OCI-LY7 (cell line): ENCODE measurements around the gene DNMT3B. TPM values are rescaled to one million over a fixed set of nuclear protein-coding genes. Genes with fewer than 3 reads are reported as not detected.

Experiments used
- BruUV-seq: library from RNA; stranded (reverse); fragments of 400-500 nt; replicated peaks from 2 replicates; lab custom pipeline; 2021; lab: Mats Ljungman, UMichigan
- CTCF ChIA-PET: fragments of 300-600 bp; sonication (Branson Sonifier 250); formaldehyde crosslinking; loops from one replicate; lab custom pipeline; 2022; ENCODE audit warnings: antibody characterized with exemption; ENCODE audit not compliant: unreplicated experiment; lab: Charles Lee
- POLR2A ChIA-PET: fragments of 300-600 bp; sonication (Branson Sonifier 250); formaldehyde crosslinking; loops from one replicate; lab custom pipeline; 2022; ENCODE audit warnings: antibody characterized with exemption; lab: Charles Lee
- DNase-seq: peaks from one replicate; pipeline ENCODE4 v3.0.0-alpha.2; 2015; ENCODE audit warnings: low spot score
- H2AFZ ChIP-seq: fragments of 200-600 bp; sonication (generic), shearing (Covaris generic); 2 replicates; pipeline ENCODE4 v1.6.1; 2014; ENCODE audit warnings: mild to moderate bottlenecking, antibody characterized with exemption, low read length, moderate library complexity
- H3K27ac ChIP-seq: fragments of 200-600 bp; sonication (generic); 2 replicates; pipeline ENCODE4 v1.5.1; 2014; ENCODE audit warnings: mixed run types, low read depth, mild to moderate bottlenecking, moderate library complexity, low read length, inconsistent platforms; ENCODE audit not compliant: poor library complexity, severe bottlenecking
- H3K36me3 ChIP-seq: fragments of 200-600 bp; sonication (generic); 2 replicates; pipeline ENCODE4 v1.6.1; 2014; ENCODE audit warnings: mild to moderate bottlenecking, antibody characterized with exemption, low read length, moderate library complexity, mixed read lengths; ENCODE audit not compliant: insufficient read depth
- H3K4me1 ChIP-seq: fragments of 200-600 bp; sonication (generic); 2 replicates; pipeline ENCODE4 v1.5.1; 2014; ENCODE audit warnings: mild to moderate bottlenecking, low read length; ENCODE audit not compliant: insufficient read depth, poor library complexity, severe bottlenecking
- H3K4me2 ChIP-seq: fragments of 200-600 bp; sonication (generic); 2 replicates; pipeline ENCODE4 v1.6.1; 2014; ENCODE audit warnings: mild to moderate bottlenecking, low read length
- H3K4me3 ChIP-seq: fragments of 200-600 bp; sonication (generic); 2 replicates; pipeline ENCODE4 v1.5.1; 2014; ENCODE audit warnings: mild to moderate bottlenecking, low read depth, low read length; ENCODE audit not compliant: poor library complexity, severe bottlenecking
- H3K79me2 ChIP-seq: fragments of 200-600 bp; sonication (generic); 2 replicates; pipeline ENCODE4 v1.6.1; 2016; ENCODE audit warnings: low read depth, mild to moderate bottlenecking, low read length, moderate library complexity, mixed read lengths; ENCODE audit not compliant: insufficient read depth
- H3K9me2 ChIP-seq: fragments of 200-600 bp; sonication (generic); 2 replicates; pipeline ENCODE4 v1.6.1; 2016; ENCODE audit warnings: mild to moderate bottlenecking, low read length, mixed read lengths; ENCODE audit not compliant: insufficient read depth
- H3K9me3 ChIP-seq: fragments of 200-600 bp; sonication (generic); 2 replicates; pipeline ENCODE4 v1.6.1; 2014; ENCODE audit warnings: mild to moderate bottlenecking, mixed run types, low read length, mixed read lengths
- H4K20me1 ChIP-seq: fragments of 200-600 bp; sonication (generic); 2 replicates; pipeline ENCODE4 v1.6.1; 2014; ENCODE audit warnings: mild to moderate bottlenecking, antibody characterized with exemption, low read length, moderate library complexity, mixed read lengths; ENCODE audit not compliant: insufficient read depth
- EZH2phosphoT487 ChIP-seq: fragments of 200-600 bp; sonication (generic); IDR thresholded peaks from 2 replicates; pipeline ENCODE4 v1.6.1; 2018; ENCODE audit warnings: low read depth, borderline replicate concordance, mild to moderate bottlenecking, mixed run types, antibody characterized with exemption, low read length, moderate library complexity, mixed read lengths
- intact Hi-C: fragments of 100-400 bp; cut with micrococcal nuclease; formaldehyde crosslinking; loops from one replicate; pipeline ENCODE4 v1.10.0; 2022; ENCODE audit not compliant: unreplicated experiment
- total RNA-seq, 2 experiments: library from RNA; depleted of rRNA in 1 of 2; stranded (reverse); fragments of >200 nt in 1 of 2; shearing (Covaris generic) in 1 of 2; gene quantifications; 2 replicates each; pipeline ENCODE4 v1.2.3, GENCODE V29; 2014 to 2022
- TF ChIP-seq, protein P1 (sequence below): fragments of 200-600 bp; sonication (generic); conservative IDR thresholded peaks from 2 replicates; pipeline ENCODE4 v1.5.1; 2014; ENCODE audit warnings: mild to moderate bottlenecking, antibody characterized with exemption, low read length, moderate library complexity, mixed read lengths

The DNMT3B gene
- total RNA-seq, 2 experiments from 2014 or later, result 12.1 to 13.8 TPM

DNA sequence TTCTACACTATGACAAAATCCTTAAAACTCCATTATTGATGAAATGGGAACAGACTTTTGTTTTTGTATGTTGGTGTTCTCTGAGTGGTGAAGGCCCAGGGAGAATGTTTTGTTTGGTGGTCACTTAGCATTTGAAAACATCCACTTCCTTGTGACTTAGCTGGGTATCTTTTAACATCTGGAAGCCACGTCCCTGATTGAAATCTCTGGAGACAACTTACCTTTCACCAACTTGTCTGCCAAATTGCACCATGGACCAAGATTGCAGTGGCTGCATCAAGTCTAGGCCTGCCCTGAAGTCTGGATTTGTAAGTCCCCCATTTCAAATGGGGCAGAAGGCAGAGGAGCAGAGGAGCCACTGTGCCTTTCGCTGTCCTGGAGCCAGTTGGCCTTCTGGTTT, 96.0 kb downstream of the DNMT3B start:
- DNase-seq, result no peak
- H3K36me3 ChIP-seq, result peaks cover 8% of the 10 kb centered on the region; the same call in 1 of the 2 replicates
- H3K4me1 ChIP-seq, result no peaks in the 10 kb centered on the region
- no peaks in the 10 kb centered on the region for H4K20me1 ChIP-seq
- no peaks in the 10 kb centered on the region for H3K79me2 ChIP-seq
- H3K9me3 ChIP-seq, result no peaks in the 10 kb centered on the region
- BruUV-seq, result no TSS peak
- H3K27ac ChIP-seq, result no peak overlapping the region
- no peak overlapping the region for H2AFZ ChIP-seq
- CTCF ChIA-PET, result no interaction called here
- POLR2A ChIA-PET, result no interaction called here
- H3K4me2 ChIP-seq, result no peak overlapping the region
- no peak for TF ChIP-seq EZH2phosphoT487
- TF ChIP-seq, protein P1, sequence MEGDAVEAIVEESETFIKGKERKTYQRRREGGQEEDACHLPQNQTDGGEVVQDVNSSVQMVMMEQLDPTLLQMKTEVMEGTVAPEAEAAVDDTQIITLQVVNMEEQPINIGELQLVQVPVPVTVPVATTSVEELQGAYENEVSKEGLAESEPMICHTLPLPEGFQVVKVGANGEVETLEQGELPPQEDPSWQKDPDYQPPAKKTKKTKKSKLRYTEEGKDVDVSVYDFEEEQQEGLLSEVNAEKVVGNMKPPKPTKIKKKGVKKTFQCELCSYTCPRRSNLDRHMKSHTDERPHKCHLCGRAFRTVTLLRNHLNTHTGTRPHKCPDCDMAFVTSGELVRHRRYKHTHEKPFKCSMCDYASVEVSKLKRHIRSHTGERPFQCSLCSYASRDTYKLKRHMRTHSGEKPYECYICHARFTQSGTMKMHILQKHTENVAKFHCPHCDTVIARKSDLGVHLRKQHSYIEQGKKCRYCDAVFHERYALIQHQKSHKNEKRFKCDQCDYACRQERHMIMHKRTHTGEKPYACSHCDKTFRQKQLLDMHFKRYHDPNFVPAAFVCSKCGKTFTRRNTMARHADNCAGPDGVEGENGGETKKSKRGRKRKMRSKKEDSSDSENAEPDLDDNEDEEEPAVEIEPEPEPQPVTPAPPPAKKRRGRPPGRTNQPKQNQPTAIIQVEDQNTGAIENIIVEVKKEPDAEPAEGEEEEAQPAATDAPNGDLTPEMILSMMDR, result no peak
- H3K4me3 ChIP-seq, result no peak overlapping the region
- H3K9me2 ChIP-seq, result no peaks in the 10 kb centered on the region
- intact Hi-C loops, result no loop called here

Other genes with a start within 250 kb of the DNMT3B start
- gene NOL4L, start 177.1 kb upstream of the DNMT3B start, total RNA-seq (2014; rRNA removed; shearing (Covaris generic)), result 1.5 and 4.2 TPM in 2 replicates
- 3.3 and 3.9 TPM in 2 replicates for gene NOL4L, start 177.1 kb upstream of the DNMT3B start, total RNA-seq (2022)
- 0.47 and 0.70 TPM in 2 replicates for gene C20orf203, start 88.4 kb upstream of the DNMT3B start, total RNA-seq (2014; rRNA removed; shearing (Covaris generic))
- gene C20orf203, start 88.4 kb upstream of the DNMT3B start, total RNA-seq (2022), result 1.3 and 1.4 TPM in 2 replicates
- gene COMMD7, start 18.9 kb upstream of the DNMT3B start, total RNA-seq (2014; rRNA removed; shearing (Covaris generic)), result 20.3 and 22.2 TPM in 2 replicates
- gene COMMD7, start 18.9 kb upstream of the DNMT3B start, total RNA-seq (2022), result 20.5 and 25.2 TPM in 2 replicates
- 106 and 116 TPM in 2 replicates for gene MAPRE1, start 57.6 kb downstream of the DNMT3B start, total RNA-seq (2014; rRNA removed; shearing (Covaris generic))
- 172 and 179 TPM in 2 replicates for gene MAPRE1, start 57.6 kb downstream of the DNMT3B start, total RNA-seq (2022)
- 0.57 TPM in 1 of 2 replicates, not detected in the other for gene EFCAB8, start 96.5 kb downstream of the DNMT3B start, total RNA-seq (2014; rRNA removed; shearing (Covaris generic))
- not detected in 2 replicates for gene EFCAB8, start 96.5 kb downstream of the DNMT3B start, total RNA-seq (2022)
- gene SUN5, start 242.0 kb downstream of the DNMT3B start, total RNA-seq (2014; rRNA removed; shearing (Covaris generic)), result not detected in 2 replicates
- gene SUN5, start 242.0 kb downstream of the DNMT3B start, total RNA-seq (2022), result not detected in 2 replicates
- gene BPIFB2, start 245.3 kb downstream of the DNMT3B start, total RNA-seq (2014; rRNA removed; shearing (Covaris generic)), result not detected in 2 replicates
- gene BPIFB2, start 245.3 kb downstream of the DNMT3B start, total RNA-seq (2022), result not detected in 2 replicates